Liver (tissue), 9 donors: Measurements from ENCODE around the gene DNAJB4. TPM values are rescaled to one million over a fixed set of nuclear protein-coding genes. Genes with fewer than 3 reads are reported as not detected.

ENCODE experiments used
- DNase-seq: peaks from one replicate; pipeline ENCODE4 v3.0.0-alpha.2; 2017; ENCODE audit warnings: low spot score
- H3K27ac ChIP-seq, 2 donors: one replicate each; pipeline ENCODE4 v1.7.0; 2013; ENCODE audit warnings: inconsistent platforms in 2 of 2, low read length in 2 of 2, control low read depth in 1 of 2, low read depth in 1 of 2, mild to moderate bottlenecking in 1 of 2
- H3K27me3 ChIP-seq, 4 donors: one replicate each; pipeline versions ENCODE4 v1.6.1 to v1.7.0; 2013; ENCODE audit warnings: low read length in 3 of 4, inconsistent platforms in 1 of 4, mild to moderate bottlenecking in 1 of 4, moderate library complexity in 1 of 4; ENCODE audit not compliant: control insufficient read depth in 4 of 4, insufficient read depth in 4 of 4
- H3K36me3 ChIP-seq, 4 donors: one replicate each; pipeline versions ENCODE4 v1.6.1 to v1.7.0; 2013; ENCODE audit warnings: low read length in 3 of 4, mild to moderate bottlenecking in 3 of 4, low read depth in 1 of 4, moderate library complexity in 1 of 4; ENCODE audit not compliant: control insufficient read depth in 4 of 4, insufficient read depth in 3 of 4
- H3K4me1 ChIP-seq, 4 donors: one replicate each; pipeline versions ENCODE4 v1.6.1 to v1.7.0; 2013; ENCODE audit warnings: low read length in 3 of 4, mild to moderate bottlenecking in 3 of 4, moderate library complexity in 1 of 4; ENCODE audit not compliant: control insufficient read depth in 4 of 4, insufficient read depth in 4 of 4
- H3K4me3 ChIP-seq, 3 donors: one replicate each; pipeline versions ENCODE4 v1.6.1 to v1.7.0; 2013; ENCODE audit warnings: low read length in 3 of 3, control low read depth in 1 of 3, low read depth in 1 of 3, mild to moderate bottlenecking in 1 of 3
- H3K9ac ChIP-seq, 2 donors: one replicate each; pipeline ENCODE4 v1.7.0; 2013; ENCODE audit warnings: low read length in 2 of 2, mild to moderate bottlenecking in 2 of 2, moderate library complexity in 2 of 2, control low read depth in 1 of 2, low read depth in 1 of 2
- H3K9me3 ChIP-seq, 4 donors: one replicate each; pipeline versions ENCODE4 v1.6.1 to v1.7.0; 2013; ENCODE audit warnings: low read length in 3 of 4; ENCODE audit not compliant: control insufficient read depth in 4 of 4
- CTCF ChIP-seq: fragments of 150-350 bp; IDR thresholded peaks from 2 replicates; pipeline ENCODE4 v1.5.1; 2017; ENCODE audit warnings: improper control_type of control experiment, low read depth, low read length; ENCODE audit not compliant: missing input control
- EGR1 ChIP-seq, 2 donors: IDR thresholded peaks; 2 replicates each; pipeline ENCODE4 v1.6.1; 2016 to 2018; ENCODE audit warnings: antibody characterized with exemption in 2 of 2, low read depth in 2 of 2
- FOXA1 ChIP-seq: IDR thresholded peaks from 2 replicates; pipeline ENCODE4 v1.6.1; 2016; ENCODE audit warnings: antibody characterized with exemption
- FOXA2 ChIP-seq: IDR thresholded peaks from 2 replicates; pipeline ENCODE4 v1.6.1; 2016; ENCODE audit warnings: antibody characterized with exemption
- GABPA ChIP-seq, 2 donors: IDR thresholded peaks in 1 of 2; conservative IDR thresholded peaks in 1 of 2; 2 replicates each; pipeline ENCODE4 v1.6.1; 2016; ENCODE audit warnings: antibody characterized with exemption in 2 of 2, mild to moderate bottlenecking in 1 of 2, moderate library complexity in 1 of 2
- HNF4A ChIP-seq, 2 donors: conservative IDR thresholded peaks; 2 replicates each; pipeline ENCODE4 v1.6.1; 2016; ENCODE audit warnings: antibody characterized with exemption in 2 of 2, mild to moderate bottlenecking in 2 of 2
- HNF4G ChIP-seq: IDR thresholded peaks from 2 replicates; pipeline ENCODE4 v1.6.1; 2016; ENCODE audit warnings: antibody characterized with exemption
- JUND ChIP-seq, 2 donors: IDR thresholded peaks; 2 replicates each; pipeline ENCODE4 v1.6.1; 2016; ENCODE audit warnings: antibody characterized with exemption in 2 of 2
- MAX ChIP-seq: IDR thresholded peaks from 2 replicates; pipeline ENCODE4 v1.6.1; 2016; ENCODE audit warnings: antibody characterized with exemption
- NR2F2 ChIP-seq: IDR thresholded peaks from 2 replicates; pipeline ENCODE4 v1.6.1; 2016; ENCODE audit warnings: antibody characterized with exemption
- RAD21 ChIP-seq, 2 donors: IDR thresholded peaks; 2 replicates each; pipeline ENCODE4 v1.6.1; 2016; ENCODE audit warnings: antibody characterized with exemption in 2 of 2, mild to moderate bottlenecking in 2 of 2
- RXRA ChIP-seq, 2 donors: IDR thresholded peaks; 2 replicates each; pipeline ENCODE4 v1.6.1; 2017 to 2018; ENCODE audit warnings: antibody characterized with exemption in 2 of 2, mild to moderate bottlenecking in 1 of 2
- SP1 ChIP-seq: IDR thresholded peaks from 2 replicates; pipeline ENCODE4 v1.6.1; 2018; ENCODE audit warnings: antibody characterized with exemption, mild to moderate bottlenecking
- TAF1 ChIP-seq: conservative IDR thresholded peaks from 2 replicates; pipeline ENCODE4 v1.6.1; 2016; ENCODE audit warnings: antibody characterized with exemption, mild to moderate bottlenecking
- YY1 ChIP-seq: IDR thresholded peaks from 2 replicates; pipeline ENCODE4 v1.6.1; 2016; ENCODE audit warnings: antibody characterized with exemption, mild to moderate bottlenecking
- WGBS: extraction: QIAGEN DNeasy Blood & Tissue Kit; methylation state at CpG from one replicate; pipeline ENCODE4 v1.1.7; 2013; 5-methylcytosine and 5-hydroxymethylcytosine counted together
- polyA plus RNA-seq, 2 donors: library from polyadenylated mRNA; stranded (reverse) in 1 of 2; unstranded in 1 of 2; fragments of 200-250 nt in 1 of 2; fragments of >200 nt in 1 of 2; fragmentation: Nextera tagmentation in 1 of 2; extraction: Ambion mirVana in 1 of 2; gene quantifications; one replicate each; pipeline versions ENCODE4 v1.2.1 to v1.2.3, GENCODE V29; 2013 to 2015
- total RNA-seq, 2 donors: library from RNA; depleted of rRNA; stranded (reverse); fragments of >200 nt; gene quantifications; one replicate each; pipeline ENCODE4 v1.2.3, GENCODE V29; 2014
- TF ChIP-seq, protein P1 (sequence below): IDR thresholded peaks from 2 replicates; pipeline ENCODE4 v1.6.1; 2016; ENCODE audit warnings: antibody characterized with exemption, mild to moderate bottlenecking
- TF ChIP-seq, protein P2 (sequence below): IDR thresholded peaks from 2 replicates; pipeline ENCODE4 v1.6.1; 2016; ENCODE audit warnings: antibody characterized with exemption
- TF ChIP-seq, protein P3 (sequence below): IDR thresholded peaks from 2 replicates; pipeline ENCODE4 v1.6.1; 2016; ENCODE audit warnings: antibody characterized with exemption
- donor health status: healthy.
- donor health status: healthy.
- donor health status: healthy.
- donor health status: healthy.
- donor health status: healthy.

Gene DNAJB4
- total and polyA plus RNA-seq, 4 donors, result 5.7 to 21.6 (median 10.0) TPM

DNA sequence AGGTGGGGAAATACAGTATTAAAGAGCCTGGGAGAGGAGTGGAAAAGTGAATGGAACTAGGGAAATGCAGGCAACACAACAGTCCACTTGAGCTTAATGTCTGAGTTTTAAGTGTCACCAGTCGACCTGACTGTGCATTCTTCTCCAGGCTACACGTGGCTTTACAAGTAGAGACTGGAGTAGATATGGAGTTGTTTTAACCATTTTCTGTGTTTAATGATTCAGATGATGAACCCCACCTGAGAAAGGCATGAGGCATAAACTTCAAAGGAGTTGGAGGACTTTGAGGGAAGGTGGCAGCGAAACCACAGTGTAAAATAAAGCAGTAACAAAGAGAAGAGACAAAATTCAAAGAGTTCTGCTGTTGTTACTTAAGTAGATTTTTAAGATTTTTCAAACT is 38.4 kb upstream of the DNAJB4 start:
- WGBS, result 92% methylated on average over 3 of the region's 3 CpGs
- H3K36me3 ChIP-seq, result peaks cover 13 to 73% (median 70%) of the 10 kb centered on the region in 4 donors

More for the DNA sequence above, 38.4 kb upstream of the DNAJB4 start:
- no peak for DNase-seq
- H3K9me3 ChIP-seq, result no peaks in the 10 kb centered on the region
- H3K27ac ChIP-seq, result no peak overlapping the region
- no peak for TF ChIP-seq GABPA (IDR thresholded peaks at IDR 0.05 in 1 of 2, conservative IDR thresholded peaks at IDR 0.05 in 1 of 2)
- TF ChIP-seq EGR1 (IDR thresholded peaks at IDR 0.05; ENCODE audit: low read depth in 2 of 2), result no peak
- TF ChIP-seq SP1, result no peak
- TF ChIP-seq, protein P1, sequence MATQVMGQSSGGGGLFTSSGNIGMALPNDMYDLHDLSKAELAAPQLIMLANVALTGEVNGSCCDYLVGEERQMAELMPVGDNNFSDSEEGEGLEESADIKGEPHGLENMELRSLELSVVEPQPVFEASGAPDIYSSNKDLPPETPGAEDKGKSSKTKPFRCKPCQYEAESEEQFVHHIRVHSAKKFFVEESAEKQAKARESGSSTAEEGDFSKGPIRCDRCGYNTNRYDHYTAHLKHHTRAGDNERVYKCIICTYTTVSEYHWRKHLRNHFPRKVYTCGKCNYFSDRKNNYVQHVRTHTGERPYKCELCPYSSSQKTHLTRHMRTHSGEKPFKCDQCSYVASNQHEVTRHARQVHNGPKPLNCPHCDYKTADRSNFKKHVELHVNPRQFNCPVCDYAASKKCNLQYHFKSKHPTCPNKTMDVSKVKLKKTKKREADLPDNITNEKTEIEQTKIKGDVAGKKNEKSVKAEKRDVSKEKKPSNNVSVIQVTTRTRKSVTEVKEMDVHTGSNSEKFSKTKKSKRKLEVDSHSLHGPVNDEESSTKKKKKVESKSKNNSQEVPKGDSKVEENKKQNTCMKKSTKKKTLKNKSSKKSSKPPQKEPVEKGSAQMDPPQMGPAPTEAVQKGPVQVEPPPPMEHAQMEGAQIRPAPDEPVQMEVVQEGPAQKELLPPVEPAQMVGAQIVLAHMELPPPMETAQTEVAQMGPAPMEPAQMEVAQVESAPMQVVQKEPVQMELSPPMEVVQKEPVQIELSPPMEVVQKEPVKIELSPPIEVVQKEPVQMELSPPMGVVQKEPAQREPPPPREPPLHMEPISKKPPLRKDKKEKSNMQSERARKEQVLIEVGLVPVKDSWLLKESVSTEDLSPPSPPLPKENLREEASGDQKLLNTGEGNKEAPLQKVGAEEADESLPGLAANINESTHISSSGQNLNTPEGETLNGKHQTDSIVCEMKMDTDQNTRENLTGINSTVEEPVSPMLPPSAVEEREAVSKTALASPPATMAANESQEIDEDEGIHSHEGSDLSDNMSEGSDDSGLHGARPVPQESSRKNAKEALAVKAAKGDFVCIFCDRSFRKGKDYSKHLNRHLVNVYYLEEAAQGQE, result no peak
- no peak for TF ChIP-seq RXRA (IDR thresholded peaks at IDR 0.05)
- no peak for TF ChIP-seq FOXA1
- TF ChIP-seq, protein P2, sequence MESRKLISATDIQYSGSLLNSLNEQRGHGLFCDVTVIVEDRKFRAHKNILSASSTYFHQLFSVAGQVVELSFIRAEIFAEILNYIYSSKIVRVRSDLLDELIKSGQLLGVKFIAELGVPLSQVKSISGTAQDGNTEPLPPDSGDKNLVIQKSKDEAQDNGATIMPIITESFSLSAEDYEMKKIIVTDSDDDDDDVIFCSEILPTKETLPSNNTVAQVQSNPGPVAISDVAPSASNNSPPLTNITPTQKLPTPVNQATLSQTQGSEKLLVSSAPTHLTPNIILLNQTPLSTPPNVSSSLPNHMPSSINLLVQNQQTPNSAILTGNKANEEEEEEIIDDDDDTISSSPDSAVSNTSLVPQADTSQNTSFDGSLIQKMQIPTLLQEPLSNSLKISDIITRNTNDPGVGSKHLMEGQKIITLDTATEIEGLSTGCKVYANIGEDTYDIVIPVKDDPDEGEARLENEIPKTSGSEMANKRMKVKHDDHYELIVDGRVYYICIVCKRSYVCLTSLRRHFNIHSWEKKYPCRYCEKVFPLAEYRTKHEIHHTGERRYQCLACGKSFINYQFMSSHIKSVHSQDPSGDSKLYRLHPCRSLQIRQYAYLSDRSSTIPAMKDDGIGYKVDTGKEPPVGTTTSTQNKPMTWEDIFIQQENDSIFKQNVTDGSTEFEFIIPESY, result no peak
- TF ChIP-seq HNF4G, result no peak
- no peak for TF ChIP-seq JUND (IDR thresholded peaks at IDR 0.05)
- no peak for TF ChIP-seq TAF1
- no peak for TF ChIP-seq MAX
- TF ChIP-seq, protein P3, sequence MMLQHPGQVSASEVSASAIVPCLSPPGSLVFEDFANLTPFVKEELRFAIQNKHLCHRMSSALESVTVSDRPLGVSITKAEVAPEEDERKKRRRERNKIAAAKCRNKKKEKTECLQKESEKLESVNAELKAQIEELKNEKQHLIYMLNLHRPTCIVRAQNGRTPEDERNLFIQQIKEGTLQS, result no peak
- TF ChIP-seq NR2F2, result no peak
- TF ChIP-seq RAD21 (IDR thresholded peaks at IDR 0.05), result no peak
- no peak for TF ChIP-seq FOXA2
- TF ChIP-seq HNF4A (conservative IDR thresholded peaks at IDR 0.05), result no peak
- TF ChIP-seq YY1, result no peak
- no peak for TF ChIP-seq CTCF
- H3K27me3 ChIP-seq, result no peaks in the 10 kb centered on the region
- no peak overlapping the region for H3K9ac ChIP-seq
- no peak overlapping the region for H3K4me3 ChIP-seq
- peaks cover 0 to 3% (median 0%) of the 10 kb centered on the region in 4 donors for H3K4me1 ChIP-seq
